HTERT RPE-1 (cell line): ENCODE measurements around the gene ATF7IP.
"Not testable (repeated sequence)": the region's sequence is repeated elsewhere in the genome, so short reads cannot be mapped to it uniquely, and the experiment has no call there.

Experiments
- in situ Hi-C: fragments of 300-500 bp; cut with MboI; formaldehyde crosslinking; loops from 4 replicates; pipeline ENCODE4 v1.14.3; 2020; ENCODE audit warnings: low sequenced_read_pairs

Gene ATF7IP

GRCh38 chr12:14373217-14373616 lies 7.7 kb downstream of the ATF7IP start:
- in situ Hi-C loops = no loop called here

GRCh38 chr12:14379508-14379907 lies 14.0 kb downstream of the ATF7IP start:
- in situ Hi-C loops = no loop called here

DNA sequence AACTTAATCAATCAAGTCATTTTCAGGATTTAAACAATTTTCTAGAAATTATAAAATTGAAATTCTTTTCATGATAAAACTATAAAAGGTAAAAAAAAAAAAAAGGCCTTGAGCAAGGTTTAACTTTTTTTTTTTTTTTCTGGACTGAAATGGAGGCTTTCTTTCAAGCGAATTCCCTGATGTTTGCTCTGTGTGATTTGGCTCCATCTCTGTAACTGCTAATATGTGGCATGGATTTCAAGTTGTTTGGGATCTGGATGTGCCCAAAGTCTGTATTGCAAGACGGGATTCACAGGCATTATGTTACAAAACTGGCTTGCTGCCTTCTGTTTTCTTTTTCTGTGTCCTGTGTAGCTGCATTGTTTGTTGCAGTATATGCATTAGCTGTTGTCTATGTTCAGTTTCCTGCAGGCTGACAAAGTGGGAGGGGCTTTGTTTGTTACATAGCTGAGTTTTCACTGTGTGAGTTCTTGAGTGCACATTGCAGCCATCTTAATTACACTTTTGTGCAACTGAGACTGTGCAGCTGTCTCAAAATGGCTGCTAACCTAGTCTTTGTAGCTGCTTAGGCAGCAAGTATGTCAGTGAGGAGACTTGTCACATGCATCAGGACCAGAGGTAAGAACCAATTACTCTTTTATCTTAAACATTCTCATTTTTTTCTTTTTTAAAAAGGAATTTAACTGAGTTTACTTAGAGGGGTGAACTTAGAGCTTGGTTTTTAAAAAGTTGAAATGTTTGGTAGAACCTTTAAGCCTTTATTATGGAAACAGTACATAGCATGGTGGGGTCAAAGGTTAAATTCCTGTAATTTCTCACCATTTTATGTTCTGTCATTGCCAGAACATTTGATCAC lies 19.5 kb downstream of the ATF7IP start:
- in situ Hi-C loops = no loop called here

- in situ Hi-C loops = no loop called here
Measured at GRCh38 chr12:14387219-14387871, 21.9 kb downstream of the ATF7IP start.

- in situ Hi-C loops = no loop called here
Measured at GRCh38 chr12:14390449-14390848, 25.0 kb downstream of the ATF7IP start.

- in situ Hi-C loops = no loop called here
Measured at GRCh38 chr12:14390870-14391530, 25.5 kb downstream of the ATF7IP start.

DNA sequence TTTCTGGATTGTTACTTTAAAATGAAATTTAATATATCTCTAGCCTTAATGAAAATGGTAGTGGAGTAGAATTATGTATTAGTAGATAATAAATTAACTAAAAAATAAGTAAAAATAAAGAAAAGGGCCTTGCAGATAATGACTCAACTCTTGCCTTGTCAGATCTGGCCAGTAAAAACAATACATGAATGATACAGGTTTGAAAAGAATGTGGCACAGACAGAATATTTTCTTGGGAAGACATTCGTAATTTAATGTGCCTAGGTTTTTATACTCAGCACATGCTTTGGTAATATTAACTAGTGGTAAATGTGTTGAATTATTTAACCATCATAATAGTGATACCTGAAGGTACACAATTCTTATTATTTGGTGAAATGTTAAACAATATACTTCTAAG lies 28.3 kb downstream of the ATF7IP start:
- in situ Hi-C loops = no loop called here

DNA sequence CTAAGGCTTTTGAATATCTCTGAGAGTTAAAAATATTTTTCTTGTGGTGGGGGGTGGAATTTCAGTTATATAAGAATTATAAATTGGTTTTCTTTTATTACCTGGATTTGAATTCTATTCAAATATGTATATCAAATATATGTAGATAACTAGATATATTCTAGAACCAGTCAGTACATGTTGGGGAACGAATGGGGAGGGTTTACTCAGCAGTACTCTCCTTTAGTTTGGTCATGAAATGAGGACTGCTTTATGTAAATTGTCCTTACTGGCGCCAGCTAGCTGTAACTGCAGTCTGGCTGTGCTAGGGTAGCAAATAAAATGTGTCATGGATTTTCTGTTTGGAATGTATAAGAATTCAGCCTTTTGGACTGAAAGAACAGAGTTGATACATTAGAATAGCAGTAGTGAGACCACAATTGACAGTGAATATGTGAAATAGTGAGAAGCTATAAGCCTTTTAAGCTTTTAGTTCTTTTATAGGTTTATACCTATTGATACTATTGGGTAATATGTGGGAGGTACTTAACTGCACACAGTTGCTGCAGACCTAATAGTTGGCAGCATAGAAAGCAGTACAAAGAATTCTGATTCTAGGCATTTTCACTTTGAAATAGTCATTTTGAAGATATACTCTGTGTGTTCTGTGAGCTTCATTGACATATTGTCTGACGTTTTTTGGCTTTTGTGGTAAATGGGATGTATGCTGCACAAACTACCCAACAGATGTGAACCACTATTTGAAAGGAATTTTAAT lies 29.0 kb downstream of the ATF7IP start:
- in situ Hi-C loops = no loop called here

- in situ Hi-C loops = no loop called here
Measured at GRCh38 chr12:14395074-14395778, 29.7 kb downstream of the ATF7IP start.

DNA sequence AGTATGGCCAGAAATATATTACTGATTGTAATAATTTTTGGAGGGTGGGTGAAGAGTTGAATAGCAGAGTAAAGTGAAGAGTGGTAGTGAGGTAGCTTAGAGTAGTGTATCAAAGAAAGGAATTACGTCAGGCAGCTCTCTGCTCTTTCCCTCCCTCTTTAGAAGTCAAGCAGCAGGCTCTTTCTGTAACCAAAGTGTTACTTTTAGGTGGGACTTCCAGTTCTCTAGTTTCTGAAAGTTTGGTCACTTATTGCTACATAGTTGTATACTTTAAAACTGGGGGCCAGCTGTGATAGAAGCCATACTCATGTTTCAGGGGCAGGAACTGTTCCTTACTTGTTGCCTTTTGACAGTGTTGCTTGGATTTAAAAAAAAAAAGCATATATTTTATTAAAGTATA lies 30.6 kb downstream of the ATF7IP start:
- in situ Hi-C loops = no loop called here

DNA sequence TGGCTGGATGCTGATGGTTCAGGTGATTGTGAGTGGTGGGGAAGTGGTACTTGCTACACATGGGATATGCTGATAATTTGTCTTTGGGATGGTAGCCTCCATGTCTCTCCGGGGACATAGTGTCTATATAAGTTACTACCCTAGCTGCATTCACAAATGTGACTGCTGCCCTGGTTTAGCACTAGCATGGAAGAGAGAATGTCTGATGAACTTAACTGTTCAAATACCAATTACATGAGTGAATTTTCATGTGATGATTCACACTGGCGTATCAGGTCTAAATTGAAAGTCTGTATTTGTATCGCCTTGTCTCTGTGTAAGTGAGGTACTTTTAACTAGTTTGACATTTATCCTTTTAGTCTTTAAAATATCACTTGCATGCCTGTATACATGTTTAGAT lies 34.4 kb downstream of the ATF7IP start:
- in situ Hi-C loops = no loop called here

- in situ Hi-C loops = no loop called here
Measured at GRCh38 chr12:14400599-14400998, 35.1 kb downstream of the ATF7IP start.

DNA sequence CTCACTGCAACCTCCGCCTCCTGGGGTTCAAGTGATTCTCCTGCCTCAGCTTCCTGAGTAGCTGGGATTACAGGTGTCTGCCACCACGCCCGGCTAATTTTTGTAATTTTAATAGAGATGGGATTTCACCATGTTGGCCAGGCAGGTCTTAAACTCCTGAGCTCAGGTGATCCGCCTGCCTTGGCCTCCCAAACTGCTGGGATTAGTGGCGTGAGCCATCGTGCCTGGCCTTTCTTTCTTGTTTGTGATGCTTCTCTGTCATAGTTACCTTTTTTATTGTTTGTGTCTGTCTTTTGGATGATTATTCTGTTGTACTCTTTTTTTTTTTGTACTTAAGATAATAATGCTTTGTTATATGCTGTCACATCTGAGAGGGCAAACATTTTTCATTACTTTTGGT lies 35.8 kb downstream of the ATF7IP start:
- in situ Hi-C loops = not testable (repeated sequence)

DNA sequence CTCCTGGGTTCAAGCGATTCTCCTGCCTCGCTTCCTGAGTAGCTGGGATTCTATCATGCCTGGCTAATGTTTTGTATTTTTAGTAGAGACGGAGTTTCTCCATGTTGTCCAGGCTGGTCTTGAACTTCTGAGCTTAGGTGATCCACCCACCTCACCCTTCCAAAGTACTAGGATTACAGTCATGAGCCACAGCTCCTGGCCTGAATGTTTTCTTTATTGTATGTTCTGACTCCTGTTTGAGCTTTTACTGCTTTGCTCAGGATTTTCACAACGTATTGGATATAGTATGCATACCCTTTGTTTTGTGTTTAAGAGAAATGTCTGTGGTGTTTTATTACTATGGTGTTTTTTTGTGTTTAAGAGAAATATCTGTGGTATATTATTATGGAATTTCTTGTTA lies 37.2 kb downstream of the ATF7IP start:
- in situ Hi-C loops = no loop called here

- in situ Hi-C loops = no loop called here
Measured at GRCh38 chr12:14403293-14403692, 37.8 kb downstream of the ATF7IP start.

- in situ Hi-C loops = no loop called here
Measured at GRCh38 chr12:14403711-14404196, 38.3 kb downstream of the ATF7IP start.

DNA sequence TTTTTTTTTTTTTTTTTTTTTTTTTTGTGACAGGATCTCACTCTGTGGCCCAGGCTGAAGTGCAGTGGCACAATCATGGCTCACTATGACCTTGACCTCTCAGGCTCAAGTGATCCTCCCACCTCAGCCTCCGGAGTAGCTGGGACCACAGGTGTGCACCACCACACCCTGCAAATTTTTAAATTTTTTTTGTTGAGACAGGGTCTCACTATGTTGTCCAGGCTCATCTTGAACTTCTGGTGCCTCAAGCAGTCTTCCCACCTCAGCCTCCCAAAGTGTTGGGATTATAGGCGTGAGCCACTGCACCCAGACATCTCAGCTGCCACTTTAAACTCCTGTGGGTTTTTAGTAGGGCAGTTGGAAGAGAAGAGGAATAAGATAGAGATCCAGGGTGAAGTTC lies 39.9 kb downstream of the ATF7IP start:
- in situ Hi-C loops = not testable (repeated sequence)

DNA sequence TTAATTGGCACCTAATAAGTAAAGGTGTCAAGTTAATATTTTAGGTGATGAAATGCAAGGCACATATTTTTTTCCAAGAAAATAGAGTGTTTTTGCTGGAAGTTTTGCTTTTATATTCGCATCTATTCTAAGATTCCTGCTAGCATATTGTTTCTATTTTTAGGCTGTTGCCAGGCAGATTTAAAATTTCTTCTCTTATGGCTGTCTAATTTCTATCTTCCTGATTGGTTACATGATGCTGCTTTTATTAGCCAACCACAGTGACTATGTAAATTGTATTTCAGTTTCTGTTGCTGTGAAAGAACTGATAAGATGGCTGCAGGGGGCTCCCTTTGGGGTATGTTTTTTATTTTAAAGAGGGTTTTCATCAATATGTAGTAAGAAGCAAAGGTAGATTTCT lies 42.7 kb downstream of the ATF7IP start:
- in situ Hi-C loops = no loop called here

DNA sequence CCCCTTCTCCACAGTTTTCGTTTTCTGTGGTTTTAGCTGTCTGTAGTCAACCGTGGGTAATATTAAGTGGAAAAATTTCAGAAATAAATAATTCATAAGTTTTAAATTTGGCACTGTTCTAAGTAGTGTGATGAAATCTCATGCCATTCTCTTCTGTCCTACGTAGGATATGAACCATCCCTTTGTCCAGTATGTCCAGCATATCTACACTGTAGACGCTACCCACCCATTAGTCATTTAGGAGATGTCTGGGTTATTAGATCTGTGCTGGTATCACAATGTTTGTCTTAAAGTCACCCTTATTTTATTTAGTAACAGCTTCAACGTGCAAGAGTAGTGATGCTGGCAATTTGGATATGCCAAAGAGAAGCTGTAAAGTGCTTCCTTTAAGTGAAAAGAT lies 44.7 kb downstream of the ATF7IP start:
- in situ Hi-C loops = no loop called here

- in situ Hi-C loops = no loop called here
Measured at GRCh38 chr12:14410841-14411569, 45.5 kb downstream of the ATF7IP start.
